HG03280 (cell line): ENCODE measurements around the gene PTPRT.

ENCODE experiments used
- ATAC-seq: cut with Tn5 transposase; IDR thresholded peaks from one replicate; pipeline ENCODE4 v1.9.1; 2021; ENCODE audit warnings: mild to moderate bottlenecking, moderate library complexity; ENCODE audit not compliant: unreplicated experiment

PTPRT gene

DNA sequence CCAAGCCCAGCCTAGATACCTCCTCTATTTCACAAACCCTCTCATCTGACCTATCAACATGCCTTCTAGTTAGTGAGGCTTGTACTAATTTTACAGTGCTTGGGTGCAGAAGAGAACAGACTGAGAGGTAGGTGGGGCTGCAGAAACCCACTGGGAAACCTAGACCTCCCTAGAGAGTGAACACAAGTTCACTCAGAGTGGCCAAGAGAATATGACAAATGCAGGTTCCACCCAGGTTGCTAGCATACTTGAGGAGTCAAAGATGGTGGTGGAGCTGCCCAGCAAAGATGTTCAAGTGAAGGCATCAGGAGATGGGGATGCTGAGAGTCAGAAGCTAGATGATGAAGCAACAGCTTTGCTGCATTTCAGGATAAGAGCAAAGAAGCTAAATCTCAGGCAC, 337.0 kb downstream of the PTPRT start:
- ATAC-seq: no peak

DNA sequence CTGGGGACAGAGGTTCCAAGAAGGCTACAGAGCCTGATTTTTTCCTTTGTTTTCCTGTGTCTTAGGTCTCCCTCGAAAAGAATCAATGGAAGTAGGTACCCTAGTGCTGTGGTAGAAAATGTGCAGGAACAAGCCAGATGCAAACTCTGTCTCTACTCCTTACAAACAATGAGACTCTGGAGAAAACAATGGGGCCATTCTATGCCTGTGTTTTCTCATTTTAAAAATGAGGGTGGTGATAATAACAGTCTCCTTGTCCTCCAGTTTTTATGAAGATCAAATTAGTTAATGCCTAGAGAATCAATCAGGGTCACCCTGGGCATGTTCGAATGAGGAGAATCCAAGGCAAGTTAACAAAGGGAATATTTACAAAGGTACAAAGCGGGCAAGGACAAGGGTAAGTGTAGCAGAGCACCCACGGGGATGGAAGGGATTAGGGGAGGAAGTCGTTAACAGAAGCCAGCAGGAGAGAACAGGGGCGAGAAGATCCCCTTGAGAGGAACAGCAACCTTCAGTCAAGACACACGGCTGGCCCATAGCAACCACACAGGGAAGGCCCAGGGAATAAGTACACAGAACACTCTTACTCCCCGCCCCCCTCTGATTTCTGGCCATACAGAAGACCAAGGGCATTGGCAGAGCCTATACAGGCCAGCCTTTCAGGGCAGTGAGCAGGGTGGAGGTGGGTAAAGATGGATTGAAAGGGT, 342.8 kb downstream of the PTPRT start:
- ATAC-seq: no peak

- ATAC-seq: no peak
These were observed 345.0 kb downstream of the PTPRT start for GRCh38 chr20:42844751-42845150.

GRCh38 chr20:42837456-42837855, 352.2 kb downstream of the PTPRT start:
- no peak for ATAC-seq

DNA sequence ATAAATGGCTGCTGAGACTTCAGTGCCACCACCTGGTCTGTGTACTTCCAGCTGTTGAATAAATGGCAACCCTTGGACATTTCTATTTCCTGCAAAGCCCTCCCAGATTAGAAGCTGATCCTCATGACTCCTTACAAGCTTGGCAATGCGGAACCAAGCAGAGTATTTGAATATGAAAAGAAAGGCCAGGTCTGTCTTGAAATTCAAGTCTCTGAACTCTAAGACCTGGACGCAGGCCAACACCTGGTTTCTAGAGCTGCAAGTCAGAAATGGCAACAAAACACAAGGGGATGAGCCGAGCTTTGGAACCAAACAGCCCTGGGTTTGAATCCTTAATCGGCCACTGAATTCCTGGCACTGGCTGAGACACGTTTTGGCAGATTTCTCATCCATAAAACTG, 353.4 kb downstream of the PTPRT start:
- ATAC-seq: no peak

DNA sequence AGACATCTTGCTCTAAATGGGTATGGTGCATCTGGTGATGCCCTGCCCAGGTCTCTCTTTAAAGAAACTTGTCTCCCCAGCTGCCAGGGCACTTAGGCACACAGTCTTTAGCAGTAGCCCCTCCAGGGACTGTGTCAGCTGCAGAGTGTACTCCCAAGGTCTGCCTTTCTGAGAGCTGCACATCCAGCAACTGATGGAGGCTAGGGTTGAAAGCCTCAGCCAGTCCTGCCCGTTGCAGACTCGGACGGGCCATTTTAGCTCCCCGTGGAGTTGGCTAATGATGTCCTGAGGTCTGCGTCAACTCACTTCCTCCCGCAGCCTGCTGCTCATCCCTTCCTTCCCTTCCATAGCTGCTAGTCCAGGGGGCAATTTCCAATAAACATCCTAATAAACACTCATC, 381.8 kb downstream of the PTPRT start:
- no peak for ATAC-seq

DNA sequence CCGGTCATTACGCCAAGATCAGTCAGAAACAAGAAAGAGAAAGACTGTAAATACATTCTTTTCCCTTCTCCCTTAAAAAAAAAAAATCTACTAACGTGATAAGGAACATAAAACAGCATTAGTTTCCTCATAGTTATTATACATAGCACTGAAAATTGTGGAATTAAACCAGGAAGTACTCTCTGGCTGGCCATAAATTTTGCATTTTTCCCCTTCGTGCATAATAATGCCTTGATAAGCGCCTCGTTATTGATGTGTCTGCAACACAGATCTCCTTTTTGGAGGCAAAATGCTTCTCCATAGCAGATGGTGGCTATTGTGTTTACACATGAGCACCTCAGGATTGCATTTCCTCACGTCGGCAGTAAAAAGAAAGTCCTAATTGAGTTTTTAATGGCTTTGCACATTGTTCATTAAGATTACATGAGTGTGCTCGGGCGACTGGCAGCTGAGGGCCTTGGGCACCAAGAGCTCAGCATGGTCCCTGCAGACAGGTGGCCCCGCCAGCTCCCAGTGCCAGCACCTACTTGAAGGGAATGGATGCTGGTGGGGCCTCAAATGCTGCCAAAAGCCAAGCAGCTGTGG, 394.5 kb downstream of the PTPRT start:
- no peak for ATAC-seq

- ATAC-seq: no peak
These were observed 397.7 kb downstream of the PTPRT start for GRCh38 chr20:42792052-42792451.

GRCh38 chr20:42790111-42790510, 399.6 kb downstream of the PTPRT start:
- ATAC-seq: no peak

- ATAC-seq: no peak
These were observed 401.0 kb downstream of the PTPRT start for GRCh38 chr20:42788707-42789106.

- ATAC-seq: no peak
These were observed 404.7 kb downstream of the PTPRT start for GRCh38 chr20:42785041-42785440.

DNA sequence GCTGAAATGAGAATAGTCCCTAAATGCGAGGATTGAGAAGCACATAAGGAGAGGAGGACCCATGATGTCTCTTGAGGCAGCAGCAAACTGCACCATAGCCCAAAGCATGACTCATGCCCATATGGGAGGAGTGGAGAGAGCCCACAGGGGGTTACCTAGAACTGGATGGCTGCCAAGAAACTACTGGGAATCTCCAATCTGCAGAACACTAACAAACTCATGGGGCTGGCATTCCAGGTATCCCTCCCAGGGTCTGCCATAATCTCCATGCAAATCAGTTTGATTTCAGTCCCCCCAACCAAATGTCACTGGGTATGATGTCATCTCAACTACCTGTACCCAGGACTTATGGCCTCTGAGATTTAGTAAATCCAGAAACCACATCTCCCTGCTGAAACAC, 410.5 kb downstream of the PTPRT start:
- ATAC-seq: no peak

DNA sequence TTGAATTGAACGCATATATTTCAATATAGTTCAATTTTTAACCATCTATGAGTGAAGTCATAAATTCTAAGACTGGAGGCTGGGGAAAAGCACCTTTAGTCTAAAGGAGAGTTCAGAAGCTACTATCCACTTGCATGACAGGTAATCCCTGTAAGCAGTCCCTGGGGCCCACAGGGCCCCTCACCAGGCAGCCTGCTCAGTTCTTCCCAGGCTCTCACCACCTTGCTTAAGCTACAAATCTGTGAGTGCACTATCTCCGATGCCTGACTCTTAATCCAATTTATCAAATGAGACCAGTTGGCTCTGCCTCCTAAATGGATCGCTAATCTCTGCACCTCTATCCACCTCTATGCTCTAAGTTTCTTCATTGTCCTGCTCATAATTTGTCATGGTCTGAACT, 413.8 kb downstream of the PTPRT start:
- ATAC-seq: no peak

GRCh38 chr20:42775037-42775436, 414.7 kb downstream of the PTPRT start:
- ATAC-seq: no peak

DNA sequence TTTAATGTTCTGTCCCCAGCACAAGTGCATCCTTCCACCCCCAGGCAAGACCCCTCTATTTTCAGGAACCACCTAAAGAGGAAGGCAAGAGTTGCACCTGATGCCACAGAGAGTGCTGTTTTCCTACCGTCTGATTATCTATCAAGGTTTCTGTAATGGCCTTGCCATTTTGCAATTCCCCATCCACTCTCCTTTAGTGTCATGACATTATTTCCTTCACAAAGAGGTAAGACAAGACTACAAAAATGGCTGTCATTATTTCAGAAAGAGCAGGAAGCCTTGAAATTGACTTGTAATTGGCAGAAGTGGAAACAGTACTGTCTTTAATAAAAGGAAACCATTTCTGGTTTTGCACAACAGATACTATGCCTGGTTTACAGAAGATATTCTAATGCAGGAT, 426.7 kb downstream of the PTPRT start:
- ATAC-seq: no peak

GRCh38 chr20:42756991-42757390, 432.7 kb downstream of the PTPRT start:
- ATAC-seq: no peak

DNA sequence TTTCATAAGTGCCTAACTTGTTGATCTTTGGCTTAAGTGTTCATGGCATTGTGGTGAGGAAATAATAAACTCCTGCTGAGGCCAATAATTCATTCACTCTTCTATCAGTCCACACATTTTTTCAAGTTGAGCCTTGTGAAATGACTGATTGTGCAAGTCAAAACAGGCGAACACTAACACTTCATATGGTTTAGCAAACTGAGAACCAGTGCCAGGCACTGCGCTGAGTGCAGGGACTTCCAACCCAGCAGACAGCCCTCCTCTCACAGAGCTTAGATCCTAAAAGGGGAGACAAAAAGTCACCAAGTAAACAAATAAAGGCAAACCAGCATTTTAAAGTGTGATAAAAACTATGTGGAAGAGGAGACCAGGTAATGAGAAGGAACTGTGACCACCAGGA, 435.0 kb downstream of the PTPRT start:
- no peak for ATAC-seq

- ATAC-seq: no peak
These were observed 437.1 kb downstream of the PTPRT start for GRCh38 chr20:42752620-42753019.

GRCh38 chr20:42749556-42749955, 440.1 kb downstream of the PTPRT start:
- no peak for ATAC-seq

GRCh38 chr20:42747765-42748411, 441.8 kb downstream of the PTPRT start:
- ATAC-seq: no peak

DNA sequence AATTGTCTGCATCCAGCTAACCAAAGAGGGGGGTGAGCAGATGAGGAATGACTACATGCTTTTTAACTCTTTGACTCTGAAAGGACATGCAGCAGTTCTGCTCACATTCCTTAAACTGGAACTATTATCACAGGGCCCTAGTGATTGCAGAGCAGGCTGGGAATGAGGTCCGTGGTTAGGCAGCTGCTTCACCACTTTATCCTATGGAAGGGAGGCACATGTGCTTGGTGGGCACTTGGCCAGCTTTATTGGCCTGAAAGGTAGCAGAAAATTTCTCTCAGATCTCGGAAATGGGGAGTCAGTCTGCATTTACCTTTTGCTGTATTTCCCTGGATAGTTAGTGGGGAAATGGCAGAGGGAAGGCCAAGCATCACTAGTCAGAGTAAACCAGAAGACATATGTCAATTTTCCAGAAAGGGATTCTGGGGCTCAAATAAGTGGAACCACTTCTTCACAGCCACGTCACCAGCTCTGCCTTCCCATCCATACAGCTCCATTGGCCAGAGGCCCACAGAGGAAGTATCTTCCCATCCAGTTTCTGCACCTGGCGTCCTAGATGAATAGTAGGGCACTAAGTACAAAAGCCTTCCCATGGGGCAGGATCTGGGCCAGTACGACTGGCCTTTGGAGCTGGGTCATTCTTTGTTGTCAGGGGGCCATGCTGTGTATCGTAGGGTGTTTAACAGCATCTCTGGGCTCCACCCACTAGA, 444.8 kb downstream of the PTPRT start:
- no peak for ATAC-seq

DNA sequence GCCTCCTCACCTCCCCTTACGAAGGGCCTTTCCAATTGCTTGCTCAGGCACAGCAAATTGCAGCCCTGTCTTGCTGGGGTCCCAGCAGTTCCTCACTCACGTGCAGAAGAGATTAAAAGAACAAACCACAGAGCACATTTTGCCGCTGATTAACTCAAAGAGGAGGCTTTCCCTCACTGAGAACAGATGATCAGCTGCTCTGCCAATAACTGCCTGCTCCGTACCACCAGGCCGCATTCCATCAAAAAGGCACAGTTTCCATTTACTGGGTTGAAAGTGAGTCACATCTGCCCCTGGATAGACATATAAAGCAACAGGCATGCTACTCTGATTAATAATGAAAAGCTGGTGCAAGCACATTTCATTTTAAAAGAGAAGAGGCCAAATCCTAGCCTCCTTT, 446.8 kb downstream of the PTPRT start:
- ATAC-seq: no peak
